Measurements from ENCODE around the gene LIPM. TPM values are rescaled to one million over a fixed set of nuclear protein-coding genes. Genes with fewer than 3 reads are reported as not detected.

Gene LIPM
- total and polyA plus RNA-seq, 4 donors, result not detected

- DNase-seq (peak; percentile 22 to 60 (median 38)), ATAC-seq (ENCODE audit: insufficient read depth, low FRiP score) (peak; percentile 81)
- H3K4me1 ChIP-seq (ENCODE audit: control insufficient read depth in 5 of 5, insufficient read depth in 5 of 5, low read length in 5 of 5), result peaks cover 0 to 17% (median 7%) of the 10 kb centered on the region in 5 donors
- H3K27ac ChIP-seq (ENCODE audit: low read depth in 1 of 2, low read length in 1 of 2), result peak within 1 kb of the TSS in 1 of 2 donors; percentile 70
- TF ChIP-seq, protein P1, sequence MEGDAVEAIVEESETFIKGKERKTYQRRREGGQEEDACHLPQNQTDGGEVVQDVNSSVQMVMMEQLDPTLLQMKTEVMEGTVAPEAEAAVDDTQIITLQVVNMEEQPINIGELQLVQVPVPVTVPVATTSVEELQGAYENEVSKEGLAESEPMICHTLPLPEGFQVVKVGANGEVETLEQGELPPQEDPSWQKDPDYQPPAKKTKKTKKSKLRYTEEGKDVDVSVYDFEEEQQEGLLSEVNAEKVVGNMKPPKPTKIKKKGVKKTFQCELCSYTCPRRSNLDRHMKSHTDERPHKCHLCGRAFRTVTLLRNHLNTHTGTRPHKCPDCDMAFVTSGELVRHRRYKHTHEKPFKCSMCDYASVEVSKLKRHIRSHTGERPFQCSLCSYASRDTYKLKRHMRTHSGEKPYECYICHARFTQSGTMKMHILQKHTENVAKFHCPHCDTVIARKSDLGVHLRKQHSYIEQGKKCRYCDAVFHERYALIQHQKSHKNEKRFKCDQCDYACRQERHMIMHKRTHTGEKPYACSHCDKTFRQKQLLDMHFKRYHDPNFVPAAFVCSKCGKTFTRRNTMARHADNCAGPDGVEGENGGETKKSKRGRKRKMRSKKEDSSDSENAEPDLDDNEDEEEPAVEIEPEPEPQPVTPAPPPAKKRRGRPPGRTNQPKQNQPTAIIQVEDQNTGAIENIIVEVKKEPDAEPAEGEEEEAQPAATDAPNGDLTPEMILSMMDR (IDR thresholded peaks at IDR 0.05; ENCODE audit: control extremely low read depth, extremely low read depth), result no peak
- H3K4me3 ChIP-seq, result no peak within 1 kb of the TSS
- H3K9ac ChIP-seq (ENCODE audit: insufficient read depth in 1 of 2, low read length in 2 of 2), result no peak within 1 kb of the TSS
- H3K9me3 ChIP-seq (ENCODE audit: control insufficient read depth in 4 of 4, insufficient read depth in 3 of 4, low read length in 3 of 4), result no peaks in the 10 kb centered on the region
- H3K36me3 ChIP-seq (ENCODE audit: control insufficient read depth in 4 of 4, insufficient read depth in 4 of 4, low read length in 4 of 4), result no peaks in the 10 kb centered on the region
- H3K27me3 ChIP-seq (ENCODE audit: control insufficient read depth in 3 of 3, insufficient read depth in 3 of 3, low read length in 2 of 3), result no peaks in the 10 kb centered on the region
- WGBS, 2 donors, result 24 to 42% methylated on average over 5 of the region's 5 CpGs
Observed at GRCh38 chr10:88851706-88852105, 49.2 kb downstream of the LIPM start, which contains the start of gene ANKRD22. TSS of gene ANKRD22 (minus strand) at chr10:88851844. CDS start at chr10:88851607, 237 bp downstream.

DNA sequence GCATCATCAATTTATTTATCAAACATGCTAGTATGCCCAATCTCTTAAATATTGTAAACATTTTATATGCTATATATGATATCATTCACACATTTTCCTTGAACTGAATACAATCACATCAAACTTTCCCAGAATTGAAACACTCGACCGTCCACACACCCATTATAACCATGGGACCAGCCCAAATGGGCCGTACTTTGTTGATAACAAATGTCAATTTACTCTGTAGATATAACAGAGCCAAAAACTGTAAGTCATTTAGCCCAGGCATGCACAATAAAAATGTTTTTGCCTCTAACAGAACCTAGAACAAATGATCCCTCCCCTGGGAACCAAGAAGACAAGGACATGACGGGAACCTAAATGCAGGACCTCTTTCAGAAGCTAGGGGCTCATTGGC is 49.8 kb downstream of the LIPM start:
- 76 to 78% methylated on average over 4 of the region's 4 CpGs for WGBS, 2 donors
- Histone ChIP-seq H3K27ac (ENCODE audit: low read depth in 1 of 2, low read length in 1 of 2) (peak overlapping the region in 1 of 2 donors; percentile 2), H3K4me1 (ENCODE audit: control insufficient read depth in 5 of 5, insufficient read depth in 5 of 5, low read length in 5 of 5) (peaks cover 0 to 17% (median 7%) of the 10 kb centered on the region in 5 donors), H3K36me3 (ENCODE audit: control insufficient read depth in 4 of 4, insufficient read depth in 4 of 4, low read length in 4 of 4) (no peaks in the 10 kb centered on the region), H3K27me3 (ENCODE audit: control insufficient read depth in 3 of 3, insufficient read depth in 3 of 3, low read length in 2 of 3) (no peaks in the 10 kb centered on the region), H3K9me3 (ENCODE audit: control insufficient read depth in 4 of 4, insufficient read depth in 3 of 4, low read length in 3 of 4) (no peaks in the 10 kb centered on the region), H3K9ac (ENCODE audit: insufficient read depth in 1 of 2, low read length in 2 of 2) (no peak overlapping the region), H3K4me3 (no peak overlapping the region)
- TF ChIP-seq, protein P1 (IDR thresholded peaks at IDR 0.05; ENCODE audit: control extremely low read depth, extremely low read depth), result no peak
- DNase-seq (no peak), ATAC-seq (ENCODE audit: insufficient read depth, low FRiP score) (no peak)

DNA sequence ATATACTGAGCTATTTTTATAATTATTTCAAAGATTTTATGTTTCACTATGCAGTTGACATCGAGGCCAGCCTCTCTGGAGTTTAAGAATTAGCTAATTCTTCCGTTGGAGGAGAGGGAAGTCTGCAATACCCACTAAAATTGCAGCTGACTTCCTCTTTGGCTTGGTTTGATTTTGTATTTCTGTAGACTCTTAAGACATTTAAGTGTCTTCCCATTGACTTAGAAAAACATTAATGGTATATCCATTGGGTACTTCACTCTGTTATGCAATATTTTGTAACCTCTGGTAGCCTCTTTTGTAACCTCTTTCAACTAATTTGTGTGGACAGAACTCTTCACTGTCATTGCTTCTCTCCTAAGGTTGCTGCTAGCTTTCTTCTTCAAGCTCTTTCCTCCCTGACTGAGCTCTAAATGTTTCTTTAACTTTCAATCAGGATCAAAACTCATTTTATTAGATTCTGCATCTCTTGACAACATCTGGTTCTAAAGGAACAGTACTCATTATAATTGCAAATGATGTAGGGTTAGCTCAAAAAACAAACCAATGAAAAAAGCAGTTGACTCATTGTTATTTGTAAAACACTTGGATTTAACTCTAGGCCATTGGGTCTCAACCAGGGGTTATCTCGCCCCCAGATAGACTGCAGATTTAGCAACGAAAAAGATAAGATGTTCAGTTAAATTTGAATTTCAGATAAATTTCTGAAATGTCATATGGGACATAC is 50.8 kb downstream of the LIPM start:
- H3K36me3 ChIP-seq (ENCODE audit: control insufficient read depth in 4 of 4, insufficient read depth in 4 of 4, low read length in 4 of 4), result no peaks in the 10 kb centered on the region
- H3K4me1 ChIP-seq (ENCODE audit: control insufficient read depth in 5 of 5, insufficient read depth in 5 of 5, low read length in 5 of 5), result peaks cover 0 to 17% (median 7%) of the 10 kb centered on the region in 5 donors
- no peaks in the 10 kb centered on the region for H3K9me3 ChIP-seq (ENCODE audit: control insufficient read depth in 4 of 4, insufficient read depth in 3 of 4, low read length in 3 of 4)
- no peaks in the 10 kb centered on the region for H3K27me3 ChIP-seq (ENCODE audit: control insufficient read depth in 3 of 3, insufficient read depth in 3 of 3, low read length in 2 of 3)
- TF ChIP-seq, protein P1 (IDR thresholded peaks at IDR 0.05; ENCODE audit: control extremely low read depth, extremely low read depth), result no peak
- DNase-seq (no peak), ATAC-seq (ENCODE audit: insufficient read depth, low FRiP score) (no peak)
- H3K27ac ChIP-seq (ENCODE audit: low read depth in 1 of 2, low read length in 1 of 2), result no peak overlapping the region
- WGBS, 2 donors, result 40 to 47% methylated on average over 4 of the region's 4 CpGs
- H3K9ac ChIP-seq (ENCODE audit: insufficient read depth in 1 of 2, low read length in 2 of 2), result no peak overlapping the region
- no peak overlapping the region for H3K4me3 ChIP-seq
